Measurements from ENCODE around the gene SGIP1.
"Not testable (repeated sequence)": the region's sequence is repeated elsewhere in the genome, so short reads cannot be mapped to it uniquely, and the experiment has no call there.

SGIP1 gene

DNA sequence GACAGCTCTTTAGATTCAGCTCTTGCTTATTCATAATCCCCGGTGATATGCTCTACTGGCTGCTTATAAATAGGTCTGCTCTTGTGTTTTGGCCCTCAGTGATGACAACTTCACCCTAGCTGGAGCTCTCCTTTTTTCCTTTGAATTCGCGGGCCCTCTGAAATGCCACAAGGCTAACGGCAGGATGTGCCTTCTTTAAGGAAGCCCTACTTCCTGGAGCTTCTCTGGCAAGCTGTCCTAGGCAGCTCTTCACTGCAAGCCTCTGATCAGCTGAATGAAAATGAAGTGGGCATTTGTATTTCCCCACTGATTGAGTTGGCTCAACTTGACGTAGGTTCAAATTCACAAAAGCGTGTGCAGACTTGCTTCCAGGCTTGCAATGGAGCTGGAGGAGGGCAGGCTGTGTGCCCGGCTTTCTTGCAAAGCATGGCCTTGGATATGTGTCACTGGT, 22.2 kb downstream of the SGIP1 start:
- no peak for DNase-seq

DNA sequence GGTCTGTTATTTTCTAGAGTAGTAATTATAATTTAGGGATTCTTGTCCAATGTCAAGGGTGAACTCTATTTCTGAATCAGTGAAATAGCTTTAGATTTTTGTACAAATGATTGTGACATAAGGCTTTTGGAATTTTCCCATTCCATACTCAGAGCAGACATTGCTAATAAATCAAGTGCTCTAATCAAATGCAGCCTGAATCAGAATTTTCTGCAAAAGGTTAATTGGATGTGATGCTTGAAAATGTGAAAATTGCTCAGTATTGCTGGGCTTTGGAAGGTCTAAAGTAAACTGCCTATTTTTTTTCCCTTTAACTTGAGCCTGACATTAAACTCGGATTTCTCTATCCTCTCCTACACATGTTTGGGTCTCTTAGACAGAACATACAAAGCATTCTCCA, 23.2 kb downstream of the SGIP1 start:
- DNase-seq: no peak

DNA sequence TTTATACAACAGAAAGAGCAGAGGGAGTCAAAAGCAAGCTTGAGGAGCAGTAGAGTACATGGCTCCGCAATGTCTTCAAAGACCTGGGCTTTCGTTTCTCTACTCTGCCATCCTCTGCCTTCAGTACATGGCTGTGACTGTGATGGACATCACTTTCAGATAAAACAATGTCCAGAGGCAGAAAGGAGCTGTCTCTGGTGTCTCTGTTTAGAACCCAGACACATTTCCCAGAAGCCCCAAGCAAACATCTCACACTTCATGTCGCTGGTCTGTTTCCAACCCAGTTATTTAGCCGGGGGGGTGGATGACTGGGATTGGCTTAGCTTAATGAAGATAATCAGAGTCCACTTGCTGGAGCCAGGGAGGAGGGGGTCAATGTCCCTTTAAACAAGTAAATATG, 25.6 kb downstream of the SGIP1 start:
- no peak for DNase-seq

DNA sequence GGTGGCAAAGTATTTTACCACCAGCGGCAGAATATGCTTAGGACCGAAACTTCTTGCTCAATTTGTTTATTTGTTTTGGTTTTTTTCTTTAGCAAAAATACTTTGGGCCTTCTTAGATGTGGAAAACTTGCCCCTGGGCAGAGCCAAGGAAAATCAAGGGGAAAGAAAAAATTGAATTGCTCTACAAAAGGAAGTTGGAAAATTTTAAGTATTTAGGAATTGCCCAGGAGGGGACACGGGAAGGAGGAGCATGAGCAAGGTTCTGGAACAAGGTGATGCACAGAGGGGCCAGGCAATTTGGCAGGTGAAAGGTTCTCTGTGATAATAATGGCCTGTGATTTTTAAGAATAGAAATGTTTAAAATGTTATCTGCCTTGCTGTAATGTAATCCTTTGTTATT, 28.6 kb downstream of the SGIP1 start:
- no peak for DNase-seq

DNA sequence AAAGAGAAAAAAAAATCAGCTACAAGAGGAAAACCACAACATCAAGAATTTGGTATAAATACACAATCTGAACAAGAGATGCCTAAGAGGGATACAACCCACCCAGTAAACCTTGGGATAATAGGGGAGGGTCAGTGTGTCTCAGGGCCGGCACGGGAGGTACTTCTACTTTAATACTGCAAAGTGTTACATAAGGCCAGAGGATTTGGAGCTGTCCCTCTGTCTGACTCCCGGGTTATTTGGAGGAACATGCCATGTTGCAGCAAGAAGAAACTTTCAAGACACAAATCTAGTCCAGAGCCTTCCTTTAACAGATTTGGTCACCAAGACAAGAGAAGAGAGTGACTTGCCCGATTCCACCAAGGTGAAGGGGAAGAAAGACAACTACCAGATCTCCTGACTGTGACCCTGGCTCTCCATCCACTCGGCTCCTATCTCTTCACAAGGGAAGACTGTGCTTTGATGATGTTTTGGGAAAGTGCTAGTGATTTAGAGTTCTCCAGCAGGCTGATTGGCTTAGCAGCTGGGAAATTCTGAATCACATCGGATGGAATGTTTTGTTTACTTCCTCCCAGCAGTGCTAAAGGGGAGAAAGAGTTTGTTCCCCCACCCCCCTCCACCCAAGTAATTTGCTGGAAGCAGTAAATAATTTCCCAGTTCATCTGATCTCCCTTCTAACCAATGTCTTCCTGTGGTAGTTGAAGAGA, 29.3 kb downstream of the SGIP1 start:
- DNase-seq: no peak

DNA sequence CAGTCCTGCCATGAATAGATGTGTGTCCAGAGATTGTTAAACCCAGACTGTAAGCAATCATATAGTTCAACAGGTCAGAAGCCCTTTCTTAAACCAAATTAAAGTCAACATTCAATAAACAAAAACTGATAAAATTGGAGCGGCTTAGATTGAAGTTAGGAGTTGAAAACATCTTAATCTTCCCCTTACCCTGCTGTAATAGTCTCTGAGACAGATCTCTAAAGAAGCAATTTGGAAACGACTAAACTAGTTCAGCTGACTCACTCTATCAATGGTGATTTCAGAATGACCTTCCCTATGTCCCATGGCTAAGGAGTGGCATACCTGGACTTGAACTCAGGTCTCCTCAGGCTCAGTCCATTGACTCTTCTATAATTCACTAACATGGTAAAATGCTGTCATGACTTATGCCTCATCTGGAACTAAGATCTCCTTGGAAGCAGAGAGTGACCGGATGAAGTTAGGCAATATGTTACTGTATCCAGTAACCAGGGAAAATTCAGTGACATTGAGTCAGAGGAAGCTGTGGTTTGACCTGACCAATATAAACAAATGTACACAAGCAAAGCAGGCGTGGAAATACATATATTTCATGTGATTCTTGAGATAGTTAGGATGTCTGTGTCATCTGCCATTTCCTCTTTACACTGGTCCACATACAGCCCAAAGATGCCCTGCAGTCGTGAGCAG, 30.1 kb downstream of the SGIP1 start:
- peak in 1 of 2 donors; percentile 10 for DNase-seq

DNA sequence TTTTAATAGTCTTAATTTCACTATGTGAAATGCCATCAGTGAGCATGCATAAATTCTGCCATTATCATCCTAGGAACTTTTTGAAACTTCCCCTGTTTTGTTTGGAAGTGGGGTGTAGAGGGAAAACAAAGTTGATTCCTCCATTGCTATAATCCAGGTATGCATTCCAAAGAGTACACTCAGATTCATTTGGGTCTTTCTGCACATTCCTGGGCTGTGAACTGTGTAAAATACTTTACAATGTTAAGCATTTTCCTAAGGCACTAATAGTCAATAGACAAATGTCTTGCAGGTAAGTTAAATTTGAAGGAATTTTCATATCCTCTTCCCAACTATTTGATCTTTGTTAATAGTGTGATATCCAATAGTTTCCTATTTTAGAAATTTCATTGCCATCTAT, 36.2 kb downstream of the SGIP1 start:
- DNase-seq: no peak

DNA sequence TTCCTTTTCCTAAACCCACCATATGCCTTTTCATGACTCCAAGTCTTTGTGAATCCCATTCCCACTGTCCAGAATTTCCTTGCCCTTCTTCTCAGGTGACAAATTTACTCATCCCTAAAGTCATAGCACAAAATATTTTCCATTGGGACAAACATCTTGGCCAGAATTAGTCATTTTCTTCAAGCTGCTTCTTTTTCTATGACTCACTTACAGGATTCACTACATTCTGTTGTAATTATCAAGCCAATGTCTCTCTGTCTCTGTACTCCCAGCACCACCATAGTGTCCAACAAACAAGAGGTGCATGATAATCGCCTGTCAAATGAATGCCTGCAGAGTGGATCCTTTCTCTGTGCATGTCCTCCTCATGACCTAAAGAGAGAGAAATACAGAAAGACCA, 37.8 kb downstream of the SGIP1 start:
- DNase-seq: no peak

DNA sequence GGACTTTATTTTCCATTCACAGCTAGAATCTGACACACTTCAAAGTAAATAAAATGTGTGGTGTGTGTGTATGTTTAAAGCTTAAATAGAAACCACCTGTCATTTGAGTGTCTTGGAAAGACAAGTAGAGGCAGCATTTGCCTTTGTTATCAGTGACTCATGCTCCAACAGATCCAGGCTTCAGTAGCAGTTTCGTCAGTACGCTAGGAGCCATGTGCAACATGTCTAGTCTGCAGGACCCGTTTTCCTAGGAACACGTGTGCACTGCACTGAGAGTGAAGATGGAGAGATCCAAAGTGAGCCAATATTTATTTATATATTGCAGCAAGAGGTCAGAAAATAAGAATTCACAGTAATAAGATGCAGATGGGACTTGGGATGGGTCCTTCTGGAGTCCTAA, 41.8 kb downstream of the SGIP1 start:
- DNase-seq: no peak

DNA sequence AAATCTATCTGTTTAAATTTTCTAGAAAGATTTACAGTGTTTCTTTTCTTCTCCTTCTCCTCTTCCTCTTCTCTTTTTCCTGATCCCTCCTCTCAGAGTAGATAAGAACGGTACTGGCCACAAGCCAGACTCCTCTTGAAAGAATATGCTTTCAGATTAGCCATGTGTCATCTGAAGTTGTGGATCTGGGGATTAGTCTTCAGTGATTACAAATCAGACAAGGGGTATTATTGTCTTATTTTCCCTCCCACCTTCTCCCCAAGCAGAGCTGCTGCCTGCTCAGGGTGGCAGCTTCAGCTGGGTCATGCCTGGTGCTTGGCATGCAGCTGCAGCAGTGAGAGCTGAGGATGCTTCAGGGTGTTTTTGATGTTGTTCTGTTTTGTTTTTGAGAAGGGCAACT, 42.7 kb downstream of the SGIP1 start:
- DNase-seq: no peak

DNA sequence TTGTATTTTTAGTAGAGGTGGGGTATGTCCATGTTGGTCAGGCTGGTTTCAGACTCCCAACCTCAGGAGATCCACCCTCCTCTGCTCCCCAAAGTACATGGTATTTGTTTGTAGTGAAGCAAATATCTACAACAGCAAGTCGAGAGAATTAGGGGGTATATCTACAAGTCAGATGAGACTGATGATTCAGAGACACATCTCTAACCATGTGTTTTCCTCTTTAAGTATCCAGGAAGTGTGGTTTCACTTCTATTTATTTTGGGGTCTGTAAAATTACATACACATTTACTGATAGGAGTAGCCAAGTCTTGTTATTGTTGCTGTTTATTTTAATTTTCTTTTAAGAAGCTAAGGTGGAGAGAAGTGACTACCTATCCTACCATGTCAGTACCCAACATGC, 44.9 kb downstream of the SGIP1 start:
- DNase-seq: peak in 1 of 2 donors; percentile 9

DNA sequence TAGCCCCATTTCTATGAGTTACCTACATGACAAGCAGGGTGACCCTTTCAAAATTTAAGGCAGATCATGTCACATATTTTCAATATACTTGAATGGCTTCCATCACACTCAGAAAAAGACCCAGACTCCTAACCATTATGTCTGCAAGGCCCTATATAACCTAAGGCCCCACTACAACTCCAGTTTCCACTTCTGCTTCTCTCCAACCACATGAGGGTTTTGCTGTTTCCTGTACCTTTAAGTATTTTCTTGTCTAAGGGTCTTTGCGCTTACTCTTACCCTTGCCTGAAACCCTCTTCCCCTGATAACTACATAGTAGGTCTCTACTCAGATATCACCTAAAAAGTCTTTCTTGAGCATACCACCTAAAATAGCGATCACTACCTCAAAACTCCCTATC, 46.1 kb downstream of the SGIP1 start:
- DNase-seq: peak in 1 of 2 donors; percentile 44

DNA sequence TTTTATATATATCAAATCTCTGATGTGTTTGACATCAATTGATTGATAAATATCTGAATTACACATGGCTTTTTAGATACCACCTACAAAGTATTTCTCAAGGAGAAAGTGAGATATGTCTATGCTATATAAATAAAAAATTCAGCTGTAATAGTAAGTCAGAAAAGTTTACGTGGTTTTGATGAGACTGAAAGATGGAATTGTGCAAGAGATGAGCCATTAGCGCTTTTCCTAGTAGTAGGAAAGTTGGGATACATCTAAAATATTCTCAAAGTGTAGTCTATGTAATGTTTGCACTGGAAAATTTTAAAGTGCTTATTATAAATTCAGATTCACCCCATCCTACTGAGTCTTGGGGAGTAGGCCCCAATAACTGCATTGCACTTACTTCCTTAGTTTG, 49.1 kb downstream of the SGIP1 start:
- no peak for DNase-seq

DNA sequence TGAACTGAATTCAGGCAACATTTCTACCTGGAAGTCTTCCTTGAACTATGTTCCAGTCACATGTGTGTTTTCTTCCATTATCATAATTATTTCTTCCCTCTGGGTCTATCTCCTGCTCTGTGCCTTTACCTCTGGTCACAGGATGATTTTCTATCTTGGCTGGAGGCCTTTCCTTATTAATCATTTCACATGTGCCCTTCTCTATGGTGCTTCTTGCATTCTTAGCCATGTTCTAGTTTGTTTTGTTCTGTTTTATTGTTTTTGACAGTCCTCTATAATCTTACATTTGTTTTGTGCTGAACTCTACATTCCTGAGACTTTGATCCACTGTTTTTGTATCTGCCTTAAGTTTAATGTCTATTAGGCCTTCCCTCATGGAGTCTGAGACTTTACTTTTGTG, 51.0 kb downstream of the SGIP1 start:
- DNase-seq: no peak

DNA sequence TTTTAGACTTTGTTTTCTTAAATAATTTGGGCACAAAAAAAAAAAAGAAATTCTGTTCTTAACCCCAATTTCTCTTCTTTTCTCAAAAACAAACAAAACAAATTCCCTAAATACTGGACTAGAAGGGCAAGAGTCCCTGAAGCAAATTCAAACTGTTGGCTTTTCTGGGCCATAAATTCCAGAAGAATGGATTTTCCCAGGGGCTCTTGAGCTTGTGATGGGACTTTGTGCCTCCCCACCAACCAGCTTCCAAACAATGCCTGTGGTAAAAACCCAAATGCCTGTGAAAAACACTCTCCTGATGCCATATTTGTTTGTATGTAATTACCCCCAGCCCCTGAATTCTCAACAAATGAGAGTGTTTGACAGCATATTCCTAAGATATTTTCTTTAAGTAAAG, 55.4 kb downstream of the SGIP1 start:
- no peak for DNase-seq

DNA sequence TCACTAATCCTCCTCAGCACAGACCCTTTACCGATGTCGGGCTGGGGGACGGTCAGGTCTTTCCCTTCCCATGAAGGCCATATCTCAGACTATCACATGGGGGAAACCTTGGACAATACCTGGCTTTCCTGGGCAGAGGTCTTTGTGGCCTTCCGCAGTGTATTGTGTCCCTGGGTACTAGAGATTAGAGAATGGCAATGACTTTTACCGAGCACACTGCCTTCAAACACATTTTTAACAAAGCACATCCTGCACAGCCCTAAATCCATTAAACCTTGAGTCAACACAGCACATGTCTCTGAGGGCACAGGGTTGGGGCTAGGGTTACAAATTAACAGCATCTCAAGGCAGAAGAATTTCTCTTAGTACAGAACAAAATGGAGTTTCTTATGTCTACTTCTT, 58.2 kb downstream of the SGIP1 start:
- DNase-seq: not testable (repeated sequence)

DNA sequence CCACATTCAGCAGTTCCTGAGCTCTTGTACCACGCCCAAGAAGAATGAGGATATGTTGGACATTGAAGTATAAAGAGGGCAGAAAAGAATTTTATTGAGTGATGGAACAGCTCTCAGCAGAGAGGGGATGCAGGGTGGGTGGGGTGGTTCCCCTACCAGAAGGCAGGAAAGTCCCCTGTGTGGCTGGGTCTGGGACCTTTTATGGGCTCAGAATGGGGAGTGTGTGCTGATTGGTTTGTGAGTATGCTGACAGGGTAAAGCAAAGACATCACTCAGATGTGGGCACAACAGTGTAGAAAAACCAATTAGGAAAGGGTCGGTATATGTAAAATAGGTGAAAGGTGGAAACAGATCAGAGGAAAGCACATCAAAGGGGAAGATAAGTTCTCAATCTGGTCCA, 62.2 kb downstream of the SGIP1 start:
- DNase-seq: no peak

DNA sequence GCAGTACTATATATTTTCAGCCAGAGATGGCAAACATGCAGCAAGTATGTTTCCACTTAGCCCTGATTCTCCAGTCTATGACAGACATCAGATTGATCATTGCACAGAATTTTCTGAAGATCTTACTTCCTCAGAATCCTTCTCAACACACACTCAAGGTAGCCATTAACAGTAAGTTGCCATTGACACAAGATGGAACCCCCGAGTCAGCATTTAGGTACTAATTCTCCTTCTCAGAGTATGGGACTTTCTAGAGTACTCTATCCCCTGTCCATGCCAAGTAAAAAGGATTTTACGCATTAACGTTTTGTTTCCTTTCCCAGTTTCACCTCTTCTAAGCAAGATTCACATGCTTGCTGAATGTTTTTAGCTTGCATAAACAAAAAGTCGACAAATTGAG, 63.5 kb downstream of the SGIP1 start:
- DNase-seq: no peak

DNA sequence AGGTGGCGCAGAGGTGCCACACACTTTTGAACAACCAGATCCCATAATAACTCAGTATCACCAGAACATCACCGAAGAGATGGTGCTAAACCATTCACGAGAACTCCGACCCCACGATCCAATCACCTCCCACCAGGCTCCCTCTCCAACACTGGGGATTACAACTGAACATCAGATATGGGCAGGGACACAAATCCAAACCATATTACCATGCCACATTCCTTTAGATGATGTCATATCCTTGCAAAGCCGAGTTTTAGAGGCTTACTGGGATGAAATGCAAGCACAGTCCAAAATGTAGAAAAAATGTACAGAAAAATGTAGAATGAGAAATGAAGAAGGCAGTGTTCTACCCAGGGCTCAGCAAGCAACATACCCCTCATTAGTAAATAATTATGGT, 64.7 kb downstream of the SGIP1 start:
- no peak for DNase-seq

DNA sequence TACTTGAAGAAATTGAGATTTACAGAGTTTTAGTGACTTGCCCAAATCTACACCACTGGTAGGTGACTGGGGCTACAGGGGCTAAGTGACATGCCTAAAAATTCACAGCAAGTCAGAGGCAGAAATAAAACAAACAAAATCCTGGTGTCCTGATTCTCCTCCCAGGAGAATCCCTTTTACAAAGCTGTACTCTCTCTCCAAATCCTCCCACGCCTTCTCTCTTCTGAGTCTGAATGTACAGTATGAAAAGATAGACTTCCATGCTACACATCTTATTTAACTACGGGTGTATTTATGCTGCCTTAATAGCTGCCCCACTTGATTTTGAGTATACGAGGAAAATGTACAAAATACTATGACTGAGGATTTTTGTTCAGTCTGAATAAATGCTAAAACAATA, 65.4 kb downstream of the SGIP1 start:
- DNase-seq: no peak

DNA sequence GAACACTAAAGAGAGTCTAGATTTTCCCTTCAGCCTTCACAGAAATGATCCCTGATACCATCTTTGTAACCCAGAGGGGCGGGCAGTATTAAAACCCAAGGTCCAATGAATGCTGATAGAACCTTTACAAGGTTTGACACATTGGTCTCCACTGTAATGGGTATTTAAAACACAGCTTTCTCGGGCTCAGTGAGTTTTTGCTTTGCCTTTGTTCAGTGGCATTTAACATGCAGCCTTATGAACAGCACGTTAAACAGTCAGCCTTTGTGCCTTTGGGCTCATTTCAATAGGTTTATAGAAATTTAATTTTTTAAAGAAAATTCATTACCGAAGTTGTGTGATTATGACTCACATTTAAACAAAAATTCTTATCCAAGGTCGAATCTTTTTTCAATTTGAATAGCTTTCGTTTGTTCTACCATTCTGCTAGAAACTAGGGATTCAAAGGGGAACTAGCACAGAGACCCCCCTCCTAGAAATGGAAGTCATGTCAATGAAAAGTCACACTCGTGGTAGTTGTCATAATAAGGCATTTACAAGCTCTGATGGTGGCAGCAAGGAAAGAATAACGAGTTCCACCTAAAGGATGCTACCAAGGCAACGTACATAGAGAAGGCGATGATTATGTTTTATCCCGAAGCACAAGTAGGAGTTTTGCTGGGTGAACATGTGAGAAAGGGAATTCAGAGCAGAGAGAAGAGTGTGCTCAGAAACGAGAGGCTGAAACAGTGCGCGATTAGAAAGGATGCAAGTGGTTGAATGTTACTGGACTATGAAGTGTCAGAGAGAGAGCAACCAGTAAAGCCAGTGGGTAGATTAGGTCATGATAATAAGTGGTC, 66.2 kb downstream of the SGIP1 start:
- DNase-seq: no peak

DNA sequence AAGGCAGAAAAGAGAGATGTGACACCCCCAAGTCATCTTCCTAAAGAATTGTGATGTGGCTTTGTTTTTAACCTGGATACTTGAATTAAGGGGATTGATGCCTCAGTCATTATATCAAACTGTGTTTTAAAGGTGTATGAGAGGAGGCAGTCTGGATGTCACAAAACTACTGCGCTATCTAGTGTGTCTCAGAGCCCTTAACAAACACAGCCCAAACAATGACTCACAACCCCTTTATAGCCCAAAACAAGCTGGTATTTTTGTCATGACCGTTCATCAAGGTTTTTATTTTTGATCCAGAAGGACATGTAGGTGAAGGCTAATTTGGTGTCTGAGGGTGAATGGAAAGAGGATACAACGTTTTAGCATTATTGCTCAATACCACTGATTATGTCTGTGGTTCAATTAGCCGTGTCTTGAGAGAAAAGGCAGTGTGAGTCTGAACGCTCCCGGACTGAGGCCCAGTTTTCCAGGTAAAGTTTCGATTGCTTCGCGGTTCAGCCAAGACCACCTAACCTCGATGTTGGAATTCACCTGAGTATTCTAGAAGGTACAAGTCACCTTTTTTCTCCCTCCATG, 71.6 kb downstream of the SGIP1 start:
- DNase-seq: no peak

DNA sequence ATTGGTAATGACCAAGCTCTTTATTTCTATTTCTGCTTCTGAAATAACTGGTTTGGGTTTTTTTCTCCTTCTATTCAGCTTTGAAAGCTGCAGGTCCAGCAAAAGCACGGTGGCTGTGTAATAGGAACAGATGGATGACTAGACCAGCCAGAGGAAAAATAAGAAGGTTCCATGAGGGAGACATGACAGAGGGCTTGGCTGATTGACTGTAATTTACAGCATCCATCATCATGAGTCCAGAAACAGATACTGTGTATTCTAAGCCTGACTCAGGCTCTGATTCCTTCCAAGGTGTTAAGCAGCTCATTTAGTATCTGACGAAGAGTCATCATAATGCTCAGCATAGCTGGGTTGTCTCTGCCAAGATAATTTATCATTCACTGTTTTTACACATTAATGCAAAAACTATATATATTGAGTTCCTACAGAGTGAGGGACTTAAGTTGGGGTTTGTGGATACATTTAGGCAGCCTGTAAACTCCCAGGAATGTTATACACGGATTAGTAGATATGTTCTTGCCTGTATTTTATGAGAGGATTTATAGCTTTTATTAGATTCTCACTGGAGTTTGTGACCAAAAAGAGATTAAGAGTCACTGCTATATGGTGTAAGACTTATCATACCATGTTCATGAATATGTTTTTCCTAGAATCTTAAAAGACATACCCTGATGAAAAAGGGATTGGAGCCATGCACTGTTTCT, 72.6 kb downstream of the SGIP1 start:
- no peak for DNase-seq

All from bone marrow (tissue), 2 donors.